HG02798 (cell line): ENCODE measurements around the gene PYGB.
"Not testable (repeated sequence)": the region's sequence is repeated elsewhere in the genome, so short reads cannot be mapped to it uniquely, and the experiment has no call there.

Experiments
- ATAC-seq: cut with Tn5 transposase; IDR thresholded peaks from one replicate; pipeline ENCODE4 v1.9.1; 2021; ENCODE audit warnings: mild to moderate bottlenecking; ENCODE audit not compliant: unreplicated experiment, poor library complexity

Gene PYGB

DNA sequence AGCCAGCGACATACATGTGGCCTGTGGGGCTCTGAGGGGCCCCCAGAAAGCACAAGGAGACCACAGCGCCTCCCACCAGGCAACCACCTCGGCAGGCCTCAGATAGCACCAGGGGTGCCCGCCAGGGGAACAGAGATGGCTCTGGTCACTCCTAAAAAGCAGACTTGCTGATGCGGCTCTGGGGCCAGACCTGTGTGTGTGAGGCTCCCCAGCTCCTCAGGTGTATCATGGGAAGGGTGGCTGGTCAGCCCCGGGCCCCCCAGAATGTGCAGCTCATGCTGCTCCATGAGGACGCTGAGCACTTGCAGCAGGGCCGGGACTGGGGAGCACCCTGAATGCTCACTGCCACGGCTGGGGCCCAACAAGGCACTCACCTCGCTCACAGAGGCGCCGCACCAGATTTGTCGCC is 60.2 kb downstream of the PYGB start:
- no peak for ATAC-seq

DNA sequence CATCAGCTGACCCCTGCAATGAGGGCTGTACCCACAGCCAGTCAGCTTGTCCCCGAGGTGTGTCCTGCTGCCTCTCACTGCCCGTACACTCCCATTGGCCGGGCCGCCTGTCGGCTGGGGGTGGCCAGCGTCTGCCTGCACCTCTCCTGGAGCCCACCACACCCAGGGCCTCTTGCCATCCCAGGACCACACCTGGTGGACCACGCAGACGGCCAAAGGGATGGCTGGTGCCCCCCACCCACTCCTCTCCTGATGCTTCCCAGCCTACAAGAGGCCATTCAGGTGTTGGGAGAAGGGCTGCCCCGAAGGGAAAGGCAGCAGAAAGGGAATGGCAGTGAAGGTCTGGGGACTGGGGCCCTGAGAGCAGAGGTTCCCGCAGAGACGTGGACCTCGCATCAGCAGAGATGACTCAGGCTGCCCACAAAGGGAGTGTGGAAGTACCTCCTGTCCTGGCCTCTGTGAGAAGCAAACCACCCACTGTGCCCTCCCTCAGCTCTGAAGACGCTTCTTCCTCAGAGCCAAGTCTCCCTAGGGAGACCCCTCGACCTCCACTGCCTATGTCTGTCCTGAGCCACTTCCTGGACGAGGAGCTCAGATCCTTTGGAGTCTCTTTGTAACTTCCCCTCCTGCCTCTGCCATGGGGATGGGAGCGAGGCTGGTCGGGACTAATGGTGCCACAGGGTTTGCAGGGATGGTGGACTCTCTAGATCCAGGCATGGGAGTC is 60.9 kb downstream of the PYGB start:
- no peak for ATAC-seq

DNA sequence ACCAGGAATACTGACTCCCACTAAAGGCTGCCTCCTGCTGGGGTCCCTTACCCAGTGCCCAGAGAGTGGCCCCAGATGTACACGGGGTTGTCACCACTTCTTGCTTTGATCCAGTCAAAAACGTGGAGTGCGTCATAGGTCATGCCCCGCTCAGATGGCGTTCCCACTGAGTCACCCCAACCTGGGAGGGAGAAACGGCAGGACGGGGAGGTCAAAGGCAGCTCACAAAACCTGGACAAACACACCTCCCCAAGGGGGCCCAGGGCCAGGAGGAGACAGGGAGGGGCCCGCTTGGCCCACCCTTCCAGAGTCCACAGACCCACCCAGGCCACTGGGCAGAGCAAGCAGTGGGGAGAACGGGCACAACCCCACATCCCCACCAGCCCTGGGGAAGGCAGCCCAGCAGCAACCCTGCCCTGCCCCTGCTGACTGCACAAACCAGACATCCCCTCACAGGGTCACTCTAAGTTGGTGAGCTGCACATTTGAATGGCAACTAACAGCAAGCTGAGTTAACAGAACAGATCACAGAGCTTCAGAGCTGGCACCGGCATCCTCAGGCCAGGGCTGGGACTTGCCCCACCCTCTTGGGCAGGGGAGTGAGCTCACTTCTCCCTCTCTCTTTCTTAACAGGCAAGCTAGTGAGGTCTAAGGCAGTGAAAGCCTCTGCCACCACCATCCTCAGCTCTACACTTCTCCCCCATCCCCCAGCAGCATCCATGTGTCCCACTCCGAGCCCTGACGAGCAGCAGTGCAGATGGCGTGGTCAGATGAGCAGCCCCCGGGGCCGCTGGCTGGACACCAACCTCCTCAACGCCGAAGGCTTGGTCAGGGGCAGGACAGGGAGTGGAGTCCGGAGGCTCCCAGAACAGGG is 61.7 kb downstream of the PYGB start:
- ATAC-seq = no peak

DNA sequence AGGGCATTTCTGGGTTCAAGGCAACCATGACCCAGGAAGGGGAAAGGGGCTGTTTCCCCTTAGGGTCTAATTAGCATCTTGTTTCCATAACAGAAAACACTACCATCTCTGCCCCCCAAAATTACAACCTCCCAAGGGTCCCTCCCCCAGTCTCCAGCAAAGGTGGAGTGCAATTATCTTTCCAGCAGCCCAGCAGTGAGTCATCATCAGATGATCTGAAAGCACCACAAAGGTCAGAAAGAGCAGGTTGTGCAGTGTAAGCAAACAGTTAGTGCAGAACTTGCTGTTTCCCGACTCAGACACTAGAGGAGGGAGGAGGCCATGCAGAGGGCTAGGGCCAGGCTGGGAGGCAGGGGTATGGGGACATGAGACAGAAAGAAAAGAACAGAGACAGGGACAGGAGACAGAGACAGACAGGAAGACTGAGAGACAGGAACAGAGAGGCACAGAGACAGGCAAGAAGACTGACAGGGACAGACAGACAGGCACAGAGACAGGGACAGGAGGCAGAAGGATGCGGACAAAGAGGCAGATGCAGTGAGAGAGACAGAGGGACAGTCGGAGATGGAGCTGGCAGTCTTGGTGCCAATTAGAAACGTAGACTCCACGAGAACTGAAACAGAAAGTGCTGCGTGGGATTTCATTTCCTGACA is 62.5 kb downstream of the PYGB start:
- ATAC-seq = peak; percentile 91

DNA sequence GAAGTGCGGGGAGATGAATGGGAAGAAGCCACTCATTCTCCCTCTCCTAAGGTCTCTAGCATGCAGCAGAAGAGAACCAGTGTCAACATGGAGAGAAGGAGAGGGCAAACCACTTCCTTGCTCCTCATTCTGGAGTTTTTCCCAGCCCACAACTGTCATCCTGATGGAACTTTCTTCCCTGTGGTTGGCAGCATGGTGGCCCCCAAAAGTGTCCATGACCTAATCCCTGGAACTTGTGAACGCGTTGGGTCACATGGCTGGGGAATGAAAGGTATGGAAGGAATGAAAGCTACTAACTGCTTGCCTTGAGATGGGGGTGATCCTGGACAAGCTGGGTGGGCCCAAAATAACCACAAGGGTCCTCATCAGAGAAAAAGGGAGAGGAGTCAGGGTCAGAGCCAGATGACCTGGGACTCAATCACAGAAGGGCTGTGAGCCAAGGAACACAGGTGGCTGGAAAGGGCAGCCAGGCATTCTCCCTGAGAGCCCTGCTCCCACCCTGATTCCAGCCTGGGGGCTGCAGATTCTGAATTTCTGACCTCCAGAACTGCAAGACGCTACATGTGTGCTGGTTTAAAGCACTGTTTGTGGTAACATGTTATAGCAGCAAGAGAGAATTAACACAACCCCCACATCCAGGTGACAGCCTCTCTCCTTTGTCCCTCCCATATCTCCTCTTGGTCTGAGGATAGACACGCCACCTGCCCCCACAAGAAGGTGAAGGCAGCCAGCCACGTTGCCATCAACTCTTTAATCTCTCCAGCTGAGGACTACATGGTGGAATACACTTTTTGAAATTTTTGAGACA is 63.2 kb downstream of the PYGB start:
- ATAC-seq = no peak

DNA sequence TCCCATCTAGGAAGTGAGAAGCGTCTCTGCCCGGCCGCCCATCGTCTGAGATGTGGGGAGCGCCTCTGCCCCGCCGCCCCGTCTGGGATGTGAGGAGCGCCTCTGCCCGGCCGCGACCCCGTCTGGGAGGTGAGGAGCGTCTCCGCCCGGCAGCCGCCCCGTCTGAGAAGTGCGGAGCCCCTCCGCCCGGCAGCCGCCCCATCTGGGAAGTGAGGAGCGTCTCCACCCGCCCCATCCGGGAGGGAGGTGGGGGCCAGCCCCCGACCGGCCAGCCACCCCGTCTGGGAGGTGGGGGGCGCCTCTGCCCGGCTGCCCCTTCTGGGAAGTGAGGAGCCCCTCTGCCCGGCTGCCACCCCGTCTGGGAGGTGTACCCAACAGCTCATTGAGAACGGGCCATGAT is 64.8 kb downstream of the PYGB start:
- ATAC-seq = not testable (repeated sequence)

DNA sequence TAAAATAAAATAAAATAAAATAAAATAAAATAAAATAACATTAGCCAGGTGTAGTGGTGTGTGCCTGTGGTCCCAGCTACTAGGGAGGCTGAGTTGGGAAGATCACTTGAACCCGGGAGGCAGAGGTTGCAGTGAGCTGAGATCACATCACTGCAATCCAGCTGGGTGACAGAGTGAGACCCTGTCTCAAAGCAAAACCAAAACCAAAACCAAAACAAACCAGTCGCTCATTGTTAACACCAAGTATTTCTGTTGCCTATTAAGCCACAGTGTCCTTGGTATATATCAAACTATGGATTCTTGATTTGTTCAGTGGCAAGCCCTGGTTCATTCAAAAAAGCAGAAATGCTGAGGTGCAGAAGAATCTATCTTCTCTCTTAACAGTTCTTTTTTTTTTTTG is 65.7 kb downstream of the PYGB start:
- no peak for ATAC-seq

DNA sequence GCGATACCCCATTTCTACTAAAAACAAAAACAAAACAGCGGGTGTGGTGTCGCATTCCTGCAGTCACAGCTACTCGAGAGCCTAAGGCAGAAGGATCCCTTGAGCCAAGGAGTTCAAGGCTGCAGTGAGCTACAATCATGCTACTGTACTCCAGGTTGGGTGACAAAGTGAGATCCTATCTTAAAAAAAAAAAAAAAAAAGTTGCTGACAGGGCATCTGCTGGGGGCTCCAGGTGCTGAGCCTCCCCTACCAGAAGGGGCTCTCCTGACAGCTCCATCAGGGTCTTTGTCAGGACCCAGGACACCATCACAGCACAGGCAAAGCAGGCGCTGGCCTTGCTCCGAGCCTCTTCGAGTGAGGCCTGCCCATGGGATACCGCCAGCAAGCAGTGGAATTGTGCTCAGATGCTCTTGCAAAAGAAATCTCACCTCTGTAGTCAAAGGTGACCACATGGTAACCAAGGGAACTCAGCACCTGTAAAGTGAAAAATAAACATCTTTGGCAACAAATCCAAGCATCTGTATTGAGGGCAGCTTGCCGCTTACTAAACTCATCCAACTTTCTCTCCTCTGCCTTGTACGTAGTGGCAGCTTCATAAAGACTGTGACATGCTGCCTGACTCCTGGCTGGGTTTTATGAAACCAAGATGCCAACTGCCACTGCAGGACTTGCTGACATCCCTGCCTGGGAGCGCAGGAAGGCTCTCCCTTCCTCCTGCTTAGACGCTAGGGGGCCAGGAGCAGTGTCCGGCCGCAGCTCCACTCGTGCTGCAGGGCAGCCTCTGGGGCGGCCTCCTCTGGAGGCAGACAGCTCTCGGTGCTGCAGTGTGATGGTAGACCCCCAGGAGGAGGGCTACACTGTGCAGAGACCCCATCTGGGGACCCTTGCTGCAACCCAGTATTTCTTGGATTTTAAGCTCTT is 66.9 kb downstream of the PYGB start:
- ATAC-seq = no peak

DNA sequence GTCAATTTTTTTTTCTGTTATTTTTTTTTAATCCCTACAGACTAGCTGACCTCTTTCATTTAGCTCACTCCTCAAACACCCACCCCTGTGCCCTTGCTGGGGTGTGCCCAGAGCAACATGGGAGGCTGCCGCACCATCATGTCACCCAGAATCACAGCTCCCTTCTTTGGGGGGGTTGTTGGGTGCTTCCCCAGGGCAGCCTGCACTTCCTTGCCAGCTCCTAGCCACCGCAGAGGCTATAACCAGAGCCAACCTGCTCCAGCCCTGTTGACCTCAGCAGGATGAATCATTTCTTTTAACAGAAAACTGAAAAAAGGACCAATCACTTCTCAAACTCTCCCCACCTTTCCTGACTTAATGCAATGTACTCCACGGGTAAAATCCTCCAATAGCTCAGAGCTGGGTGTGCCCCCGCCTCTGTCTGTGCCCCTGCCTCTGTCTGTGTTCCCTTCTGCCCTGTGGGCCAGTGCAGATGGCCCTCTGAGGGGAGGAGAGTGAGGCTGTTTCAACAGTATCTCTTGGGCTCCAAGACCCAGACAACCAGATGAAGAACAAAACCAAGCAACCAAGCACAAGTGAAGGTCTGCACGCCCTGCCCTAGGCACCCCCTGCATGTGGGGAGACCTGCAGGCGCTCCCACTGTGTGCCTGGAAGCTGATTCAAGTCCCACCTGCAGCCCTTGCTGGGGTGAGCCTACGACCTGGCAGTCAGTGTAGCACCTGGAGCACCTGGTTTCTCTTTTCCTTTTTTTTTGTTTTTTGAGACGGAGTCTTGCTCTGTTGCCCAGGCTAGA is 67.7 kb downstream of the PYGB start:
- ATAC-seq = no peak

DNA sequence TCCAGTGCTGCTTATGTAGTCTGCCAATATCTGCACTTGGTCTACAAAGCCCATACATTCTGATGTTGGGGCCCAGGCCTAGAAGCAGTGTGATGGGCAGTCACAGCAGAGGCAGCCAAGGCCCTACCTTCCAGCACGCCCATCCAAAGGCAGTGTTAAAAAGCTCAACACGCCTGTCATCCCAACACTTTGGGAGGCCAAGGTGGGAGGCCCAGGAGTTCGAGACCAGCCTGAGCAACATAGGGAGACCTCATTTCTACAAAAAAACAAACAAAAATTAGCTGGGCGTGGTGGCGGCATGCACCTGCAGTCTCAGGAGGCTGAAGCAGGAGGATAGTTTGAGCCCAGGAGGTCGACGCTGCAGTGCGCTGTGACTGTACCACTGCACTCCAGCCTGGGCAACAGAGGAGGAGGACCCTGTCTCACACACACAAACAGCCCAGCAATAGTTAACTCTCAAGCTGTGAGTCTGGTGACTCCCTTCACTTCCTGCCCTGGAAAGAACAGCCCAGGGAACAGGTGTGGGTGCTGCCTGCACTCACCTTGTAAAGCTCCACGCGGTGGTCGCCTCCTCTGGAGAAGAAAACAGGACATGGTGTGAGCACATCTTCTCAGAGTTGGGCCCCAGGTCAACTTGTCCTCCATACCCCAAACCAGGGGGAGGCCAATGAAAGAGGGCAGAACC is 68.8 kb downstream of the PYGB start:
- no peak for ATAC-seq

DNA sequence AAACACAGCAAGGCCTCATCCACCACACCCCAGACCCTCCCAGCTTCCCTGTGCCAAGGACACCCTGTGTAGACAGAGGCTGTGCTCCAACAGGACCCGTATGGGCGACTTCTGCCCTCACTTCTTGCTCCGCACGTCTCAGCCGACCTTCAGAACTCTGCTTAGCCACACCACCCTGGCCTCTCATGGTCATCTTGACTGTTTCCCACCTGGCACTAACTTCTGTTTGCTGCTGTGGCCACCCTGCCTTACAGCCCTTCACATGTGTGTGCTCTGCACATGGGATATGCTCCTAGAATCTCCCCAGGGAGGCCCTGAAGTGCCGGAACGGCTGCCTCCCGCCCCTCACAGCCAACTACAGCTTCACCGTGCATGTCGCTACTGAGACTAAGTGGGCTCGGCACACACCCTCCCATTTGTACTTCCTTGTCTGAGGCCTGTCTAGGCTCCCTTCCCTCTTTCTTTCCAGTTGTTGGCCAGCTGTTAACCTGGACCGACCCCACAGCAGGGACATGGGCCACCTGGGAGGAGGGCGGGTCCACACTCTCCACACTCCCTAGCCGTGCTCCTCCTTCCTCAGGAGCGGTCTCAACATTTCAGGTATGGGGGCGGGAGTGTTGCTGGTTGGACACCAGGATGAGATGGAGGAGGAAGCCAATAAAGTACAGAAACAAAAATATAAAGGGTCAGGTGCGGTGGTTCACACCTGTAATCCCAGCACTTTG is 69.6 kb downstream of the PYGB start:
- ATAC-seq = no peak

DNA sequence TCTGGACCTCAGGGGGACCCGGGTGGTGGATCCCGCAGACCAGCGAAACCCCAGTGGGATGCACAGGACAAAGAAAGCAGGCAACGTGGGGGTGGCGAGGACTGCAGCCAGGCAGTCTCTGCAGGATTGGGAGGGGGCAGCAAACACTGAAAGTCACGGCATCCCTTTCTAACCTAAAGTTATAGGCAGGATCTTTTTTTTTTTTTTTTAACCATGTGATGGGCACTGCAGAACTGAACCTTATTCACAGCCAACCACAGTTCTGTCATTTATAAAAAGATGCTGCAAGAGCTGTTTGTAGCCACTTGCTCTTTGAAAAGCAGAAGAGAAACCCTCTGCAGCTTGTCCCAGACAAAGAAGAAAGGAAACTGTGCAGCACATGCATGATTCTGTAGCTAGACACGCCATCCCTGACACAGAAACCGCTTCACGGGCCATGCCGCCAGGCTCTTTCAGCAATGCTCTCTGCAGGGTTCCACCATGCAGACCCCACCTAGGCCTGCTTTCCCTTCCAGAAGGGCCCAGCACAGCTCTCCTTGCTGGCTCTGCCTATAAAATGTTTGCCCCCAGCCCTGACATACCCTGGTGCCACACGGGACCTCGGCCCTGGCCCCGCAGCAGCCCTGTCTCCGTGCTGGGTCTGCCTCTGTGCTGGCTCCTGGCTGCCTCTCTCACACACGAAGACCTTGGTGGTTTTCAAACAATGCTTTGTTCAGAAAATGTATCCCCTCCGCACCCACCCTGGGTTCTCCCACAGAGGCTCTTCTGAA is 70.8 kb downstream of the PYGB start:
- ATAC-seq = peak; percentile 92

DNA sequence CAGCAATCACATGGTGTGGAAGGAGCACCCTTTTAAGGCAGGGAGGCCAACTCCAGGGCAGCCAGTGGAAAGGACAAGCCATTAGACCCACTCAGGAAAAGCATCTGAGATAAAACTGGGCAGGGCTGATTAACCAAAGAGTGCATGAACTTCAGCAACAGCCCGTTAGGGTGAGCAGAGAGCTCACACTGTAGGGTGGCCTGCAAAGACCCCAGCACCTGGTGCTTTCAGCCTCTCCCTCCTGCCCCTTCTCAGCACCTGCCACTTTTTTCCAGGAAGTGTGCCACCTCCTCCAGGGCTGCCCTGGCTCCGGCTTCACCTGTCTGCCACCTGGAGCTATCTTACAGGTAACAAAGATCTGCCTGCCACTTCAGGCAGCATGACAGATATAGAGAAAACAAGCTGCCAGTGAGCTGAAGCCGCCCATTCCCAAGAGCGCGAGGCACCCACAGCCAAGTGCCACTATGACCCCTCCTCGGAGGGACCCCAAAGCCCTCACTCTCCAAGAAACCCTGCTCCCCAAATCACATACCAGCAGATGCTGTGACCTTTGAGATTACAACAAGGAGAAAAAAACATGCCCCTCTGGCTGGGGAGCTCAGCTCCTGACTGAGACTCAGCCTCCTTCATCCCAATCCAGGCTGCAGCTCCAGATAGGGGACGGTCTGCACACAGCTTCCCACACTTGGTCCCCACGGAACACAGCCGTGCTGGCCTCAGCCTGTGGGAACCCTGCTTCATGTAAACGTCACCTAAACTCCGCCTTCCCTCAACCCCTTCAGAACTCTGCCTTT is 71.6 kb downstream of the PYGB start:
- no peak for ATAC-seq

DNA sequence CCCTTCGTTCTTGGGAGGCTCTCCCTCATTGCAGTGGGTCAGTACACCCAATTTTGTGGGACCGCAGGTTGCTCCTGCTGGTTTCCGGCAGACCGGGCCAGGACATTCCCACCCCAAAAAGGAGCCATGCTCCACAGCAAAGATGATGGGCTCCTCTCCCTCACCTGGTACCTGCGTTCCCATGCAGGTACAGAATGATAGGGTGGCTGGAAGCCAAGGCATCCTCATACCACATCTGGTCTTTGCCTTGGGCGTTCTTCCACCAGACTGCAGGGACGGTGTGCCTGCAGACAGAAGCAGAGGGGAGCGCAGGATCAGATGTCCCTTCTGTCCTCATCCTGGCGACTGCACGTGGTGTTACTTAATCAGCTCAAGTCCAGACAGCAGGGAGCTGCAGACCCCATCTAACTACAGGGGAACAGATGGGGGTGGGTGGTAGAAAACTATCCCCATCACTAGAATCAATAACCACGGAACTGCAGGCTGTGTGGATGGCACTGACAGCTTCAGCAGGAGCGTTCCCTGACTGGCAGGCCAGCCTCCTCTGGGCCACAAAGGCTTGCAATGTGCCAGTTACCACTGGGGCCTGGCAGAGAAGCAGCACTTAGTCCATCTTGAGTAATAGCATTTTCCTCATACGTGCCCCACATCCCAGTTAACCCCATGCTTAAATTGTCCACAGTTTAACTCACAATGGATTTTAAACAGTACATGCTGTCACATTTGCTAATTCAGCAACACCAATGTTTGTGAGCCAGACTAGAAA is 72.3 kb downstream of the PYGB start:
- no peak for ATAC-seq

DNA sequence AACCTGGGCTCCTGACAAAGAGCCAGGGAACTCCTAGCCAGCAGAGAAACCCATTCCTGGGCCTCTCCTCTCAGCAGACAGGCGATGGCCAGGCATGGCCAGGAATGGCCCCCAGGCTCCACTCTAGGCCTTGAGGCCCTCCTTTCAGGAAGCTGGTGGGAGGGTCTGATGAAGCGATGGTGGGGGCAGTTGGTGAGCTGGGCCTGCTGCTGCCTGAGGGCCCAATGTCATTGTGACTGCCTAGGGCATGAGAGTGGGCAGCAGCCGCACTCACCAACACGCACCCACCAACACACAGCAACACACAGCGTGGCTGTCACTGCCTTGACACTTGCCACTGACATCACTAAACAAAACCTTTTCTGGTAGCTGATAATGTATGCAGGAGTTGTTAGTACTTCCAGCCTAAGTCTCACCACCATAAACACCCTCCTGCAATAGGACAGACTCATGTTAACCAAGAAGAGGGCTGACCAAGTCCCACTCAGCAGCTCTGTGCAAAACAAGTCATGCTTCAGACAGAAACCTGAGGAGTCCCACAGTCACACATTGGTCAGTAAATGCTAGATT is 73.5 kb downstream of the PYGB start:
- ATAC-seq = no peak
